NCI-H2107 treated with DMSO at 0.1 percent for 48 hours (cell line): ENCODE data around the gene PDYN.

ENCODE experiments used
- DNase-seq: peaks from one replicate; lab custom pipeline; 2025; ENCODE audit not compliant: unreplicated experiment; lab: John Stamatoyannopoulos, UW

The PDYN gene

GRCh38 chr20:1935696-1936366 is 58.0 kb downstream of the PDYN start:
- DNase-seq = no peak

- no peak for DNase-seq
Observed at GRCh38 chr20:1934721-1935573, 58.9 kb downstream of the PDYN start.

GRCh38 chr20:1934156-1934555 is 59.7 kb downstream of the PDYN start:
- no peak for DNase-seq

GRCh38 chr20:1933465-1933870 is 60.4 kb downstream of the PDYN start:
- no peak for DNase-seq

- DNase-seq = no peak
Observed at GRCh38 chr20:1932971-1933370, 60.9 kb downstream of the PDYN start.

GRCh38 chr20:1931830-1932229 is 62.0 kb downstream of the PDYN start:
- DNase-seq = no peak

GRCh38 chr20:1930165-1930564 is 63.7 kb downstream of the PDYN start:
- no peak for DNase-seq

- DNase-seq = no peak
Observed at GRCh38 chr20:1929460-1929859, 64.4 kb downstream of the PDYN start.

- no peak for DNase-seq
Observed at GRCh38 chr20:1928782-1929181, 65.1 kb downstream of the PDYN start.
